ENCODE results near the gene KRTAP10-1. TPM values are rescaled to one million over a fixed set of nuclear protein-coding genes. Genes with fewer than 3 reads are reported as not detected.

Gene KRTAP10-1
- total and polyA plus RNA-seq, 7 donors: not detected

- DNase-seq: no peak
- WGBS, 2 donors: 68 to 81% methylated on average over 4 of the region's 4 CpGs
- H3K27me3 ChIP-seq: peaks cover 0 to 14% (median 0%) of the 10 kb centered on the region in 3 donors
- H3K36me3 ChIP-seq: no peaks in the 10 kb centered on the region
- no peak overlapping the region for H3K4me3 ChIP-seq
- TF ChIP-seq EP300 (IDR thresholded peaks at IDR 0.05) (no peak), POLR2AphosphoS5 (IDR thresholded peaks at IDR 0.05) (no peak), POLR2A (IDR thresholded peaks at IDR 0.05) (no peak)
- TF ChIP-seq, protein P1, sequence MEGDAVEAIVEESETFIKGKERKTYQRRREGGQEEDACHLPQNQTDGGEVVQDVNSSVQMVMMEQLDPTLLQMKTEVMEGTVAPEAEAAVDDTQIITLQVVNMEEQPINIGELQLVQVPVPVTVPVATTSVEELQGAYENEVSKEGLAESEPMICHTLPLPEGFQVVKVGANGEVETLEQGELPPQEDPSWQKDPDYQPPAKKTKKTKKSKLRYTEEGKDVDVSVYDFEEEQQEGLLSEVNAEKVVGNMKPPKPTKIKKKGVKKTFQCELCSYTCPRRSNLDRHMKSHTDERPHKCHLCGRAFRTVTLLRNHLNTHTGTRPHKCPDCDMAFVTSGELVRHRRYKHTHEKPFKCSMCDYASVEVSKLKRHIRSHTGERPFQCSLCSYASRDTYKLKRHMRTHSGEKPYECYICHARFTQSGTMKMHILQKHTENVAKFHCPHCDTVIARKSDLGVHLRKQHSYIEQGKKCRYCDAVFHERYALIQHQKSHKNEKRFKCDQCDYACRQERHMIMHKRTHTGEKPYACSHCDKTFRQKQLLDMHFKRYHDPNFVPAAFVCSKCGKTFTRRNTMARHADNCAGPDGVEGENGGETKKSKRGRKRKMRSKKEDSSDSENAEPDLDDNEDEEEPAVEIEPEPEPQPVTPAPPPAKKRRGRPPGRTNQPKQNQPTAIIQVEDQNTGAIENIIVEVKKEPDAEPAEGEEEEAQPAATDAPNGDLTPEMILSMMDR (IDR thresholded peaks at IDR 0.05): no peak
- H3K27ac ChIP-seq: no peak overlapping the region
- intact Hi-C loops (cut with DNase I): no loop called here
- no peaks in the 10 kb centered on the region for H3K4me1 ChIP-seq
- H3K9me3 ChIP-seq: peaks cover 0 to 3% (median 0%) of the 10 kb centered on the region in 4 donors
Measured at GRCh38 chr21:44571296-44571695, 31.3 kb upstream of the KRTAP10-1 start.

GRCh38 chr21:44569861-44570517 is 30.0 kb upstream of the KRTAP10-1 start:
- Histone ChIP-seq H3K27me3 (peaks cover 0 to 14% (median 0%) of the 10 kb centered on the region in 3 donors), H3K9me3 (peaks cover 0 to 3% (median 0%) of the 10 kb centered on the region in 4 donors), H3K36me3 (no peaks in the 10 kb centered on the region), H3K27ac (no peak overlapping the region), H3K4me1 (no peaks in the 10 kb centered on the region), H3K4me3 (no peak overlapping the region)
- no peak for TF ChIP-seq POLR2A (IDR thresholded peaks at IDR 0.05)
- TF ChIP-seq POLR2AphosphoS5 (IDR thresholded peaks at IDR 0.05): no peak
- TF ChIP-seq EP300 (IDR thresholded peaks at IDR 0.05): no peak
- TF ChIP-seq, protein P1 (IDR thresholded peaks at IDR 0.05): no peak
- peak; percentile 62 for DNase-seq
- intact Hi-C loops (cut with DNase I): no loop called here
- 87 to 88% methylated on average over 12 of the region's 12 CpGs for WGBS, 2 donors

DNA sequence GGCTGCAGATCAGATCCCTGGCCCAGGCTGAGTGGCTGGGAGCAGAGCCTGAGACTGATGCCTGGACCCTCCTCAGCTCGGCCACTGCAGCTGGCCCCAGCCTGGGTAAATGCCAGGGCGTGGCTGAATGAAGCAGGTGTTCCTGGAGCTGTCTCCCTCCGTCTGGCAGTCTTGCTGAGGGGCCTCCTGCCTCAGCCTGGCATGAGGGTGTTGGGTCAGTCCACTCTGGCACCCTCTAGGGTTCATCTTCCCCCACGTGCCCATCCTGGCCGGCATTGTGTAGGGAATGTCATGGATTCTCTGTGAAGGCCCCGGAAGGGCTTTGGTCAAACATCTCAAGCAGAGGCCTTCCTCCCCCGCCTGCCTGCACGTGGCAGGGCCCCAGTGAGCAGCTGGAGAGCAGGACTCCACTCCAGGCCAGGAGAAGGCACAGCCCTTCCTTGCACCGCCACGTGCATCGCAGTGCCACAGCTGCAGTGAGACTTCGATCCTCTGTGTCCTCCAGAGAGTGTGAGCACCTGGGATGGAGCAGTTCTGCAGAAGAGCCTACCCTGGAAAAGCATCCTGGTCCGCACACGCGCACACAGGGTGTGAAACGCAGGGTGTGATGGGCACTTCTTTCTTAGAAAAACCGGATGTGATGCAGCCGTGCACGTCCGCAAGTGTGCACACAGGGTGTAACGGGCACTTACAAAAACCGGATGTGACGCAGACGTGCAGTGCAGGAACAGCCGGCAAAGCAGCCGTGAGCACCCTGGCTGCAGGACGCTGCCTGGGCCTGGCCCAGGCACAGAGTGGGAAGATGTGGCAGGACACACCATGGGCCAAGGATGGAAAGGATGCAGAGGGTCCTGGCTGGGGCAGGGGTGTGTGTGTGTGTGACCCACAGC is 28.9 kb upstream of the KRTAP10-1 start:
- no peaks in the 10 kb centered on the region for H3K36me3 ChIP-seq
- TF ChIP-seq EP300 (IDR thresholded peaks at IDR 0.05) (no peak), POLR2A (IDR thresholded peaks at IDR 0.05) (no peak), POLR2AphosphoS5 (IDR thresholded peaks at IDR 0.05) (no peak)
- TF ChIP-seq, protein P1 (IDR thresholded peaks at IDR 0.05): no peak
- DNase-seq: peak; percentile 44
- intact Hi-C loops (cut with DNase I): no loop called here
- no peak overlapping the region for H3K4me3 ChIP-seq
- peaks cover 0 to 3% (median 0%) of the 10 kb centered on the region in 4 donors for H3K9me3 ChIP-seq
- WGBS, 2 donors: 58 to 76% methylated on average over 27 of the region's 27 CpGs
- no peak overlapping the region for H3K27ac ChIP-seq
- no peaks in the 10 kb centered on the region for H3K4me1 ChIP-seq
- peaks cover 0 to 14% (median 0%) of the 10 kb centered on the region in 3 donors for H3K27me3 ChIP-seq

DNA sequence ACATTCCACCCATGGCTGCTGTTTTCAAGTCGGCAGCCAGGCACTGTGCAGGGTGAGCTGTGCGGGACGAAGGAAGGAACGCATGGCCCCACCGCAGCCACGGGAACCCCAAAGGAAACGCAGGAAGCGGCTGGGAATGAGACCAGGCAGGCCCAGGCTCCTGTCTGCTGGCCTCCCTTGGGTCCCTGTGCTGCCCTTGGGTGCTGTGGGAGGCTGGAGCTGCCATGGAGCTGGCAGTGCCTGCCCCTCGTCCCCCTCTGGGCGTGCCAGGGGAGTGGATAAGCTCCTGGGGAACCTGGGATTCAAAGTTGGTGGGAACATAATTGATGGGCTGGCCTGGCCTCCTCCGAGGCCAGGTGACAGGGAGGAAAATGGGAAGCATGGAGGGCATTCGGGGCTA is 28.3 kb upstream of the KRTAP10-1 start:
- DNase-seq: no peak
- Histone ChIP-seq H3K27me3 (peaks cover 0 to 9% (median 0%) of the 10 kb centered on the region in 3 donors), H3K4me3 (no peak overlapping the region), H3K36me3 (no peaks in the 10 kb centered on the region), H3K27ac (no peak overlapping the region), H3K9me3 (peaks cover 0 to 3% (median 0%) of the 10 kb centered on the region in 4 donors), H3K4me1 (no peaks in the 10 kb centered on the region)
- WGBS, 2 donors: 70 to 78% methylated on average over 12 of the region's 12 CpGs
- intact Hi-C loops (cut with DNase I): no loop called here
- TF ChIP-seq POLR2A (IDR thresholded peaks at IDR 0.05) (no peak), EP300 (IDR thresholded peaks at IDR 0.05) (no peak), POLR2AphosphoS5 (IDR thresholded peaks at IDR 0.05) (no peak)
- TF ChIP-seq, protein P1 (IDR thresholded peaks at IDR 0.05): no peak
